Posterior vena cava (tissue), 2 donors: ENCODE data around the gene KLHL29. TPM values are rescaled to one million over a fixed set of nuclear protein-coding genes. Genes with fewer than 3 reads are reported as not detected.

Experiments used
- DNase-seq: peaks from one replicate; pipeline ENCODE4 v3.0.0-alpha.2; 2020; ENCODE audit warnings: low spot score
- intact Hi-C, 2 donors: fragments of 100-400 bp; cut with DNase I; formaldehyde crosslinking; loops; one replicate each; pipeline versions ENCODE4 v1.14.1 to v1.14.2; 2022 to 2023
- total RNA-seq, 2 donors: library from RNA; stranded (reverse); fragmentation: NEBNext Ultra II Directional; extraction: Animal tissue kit (Norgen Biotek cat#: 25700); gene quantifications; one replicate each; pipeline ENCODE4 v1.2.1, GENCODE V29; 2021
- donor health status: DM: yes; HTN: yes; CAD: no.
- donor health status: DM: yes; HTN: yes; CAD: no.

The KLHL29 gene
- total RNA-seq, 2 donors from 2014 or later = 9.9 to 10.6 TPM

GRCh38 chr2:23660237-23660636 lies 275.3 kb downstream of the KLHL29 start:
- intact Hi-C loops = no loop called here
- no peak for DNase-seq

DNA sequence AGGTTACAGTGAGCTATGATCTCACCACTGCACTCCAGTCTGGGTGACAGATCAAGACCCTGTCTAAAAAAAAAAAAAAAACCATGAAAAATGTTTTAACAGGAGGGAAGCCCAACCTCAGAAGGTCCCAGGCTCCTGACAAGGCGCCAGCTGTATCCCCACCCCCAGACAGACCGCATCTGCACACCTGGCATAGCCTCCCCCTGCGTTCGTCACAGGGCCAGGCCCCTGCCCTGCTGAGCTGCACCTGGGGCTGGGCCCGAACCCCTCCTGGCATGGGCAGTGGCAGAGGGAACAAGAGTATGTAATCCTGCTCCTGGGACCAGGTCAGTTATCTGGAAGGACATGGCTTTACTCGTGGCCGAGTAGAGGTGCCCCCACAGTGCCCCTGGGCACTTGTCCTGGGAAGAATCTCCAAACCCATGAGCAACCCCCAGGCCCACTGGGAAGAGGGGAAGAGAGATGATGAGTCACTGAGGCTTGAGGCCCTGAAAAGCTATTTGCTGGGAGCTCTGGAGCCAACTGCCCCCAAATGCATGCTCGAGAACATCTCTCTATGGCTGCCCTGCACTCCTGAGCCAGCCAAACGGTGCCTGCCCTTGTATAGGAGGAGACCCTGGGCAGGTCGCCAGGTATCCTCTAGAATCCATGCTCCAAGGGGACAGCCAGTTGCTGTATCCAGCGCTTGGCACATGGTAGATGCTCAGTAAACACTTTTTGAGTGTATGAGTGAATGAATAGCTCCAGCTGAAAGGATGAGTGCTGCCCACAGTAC lies 276.5 kb downstream of the KLHL29 start:
- intact Hi-C loops = no loop called here
- DNase-seq = no peak

- intact Hi-C loops = no loop called here
- DNase-seq = no peak
Observed at GRCh38 chr2:23662466-23662865, 277.5 kb downstream of the KLHL29 start.

GRCh38 chr2:23662941-23663920 lies 278.3 kb downstream of the KLHL29 start:
- no peak for DNase-seq
- intact Hi-C loops = no loop called here

- intact Hi-C loops = no loop called here
- DNase-seq = no peak
Observed at GRCh38 chr2:23664066-23664788, 279.2 kb downstream of the KLHL29 start.

- DNase-seq = no peak
- intact Hi-C loops = no loop called here
Observed at GRCh38 chr2:23666241-23666979, 281.4 kb downstream of the KLHL29 start.

GRCh38 chr2:23666980-23667357 lies 282.0 kb downstream of the KLHL29 start:
- intact Hi-C loops = no loop called here
- no peak for DNase-seq

DNA sequence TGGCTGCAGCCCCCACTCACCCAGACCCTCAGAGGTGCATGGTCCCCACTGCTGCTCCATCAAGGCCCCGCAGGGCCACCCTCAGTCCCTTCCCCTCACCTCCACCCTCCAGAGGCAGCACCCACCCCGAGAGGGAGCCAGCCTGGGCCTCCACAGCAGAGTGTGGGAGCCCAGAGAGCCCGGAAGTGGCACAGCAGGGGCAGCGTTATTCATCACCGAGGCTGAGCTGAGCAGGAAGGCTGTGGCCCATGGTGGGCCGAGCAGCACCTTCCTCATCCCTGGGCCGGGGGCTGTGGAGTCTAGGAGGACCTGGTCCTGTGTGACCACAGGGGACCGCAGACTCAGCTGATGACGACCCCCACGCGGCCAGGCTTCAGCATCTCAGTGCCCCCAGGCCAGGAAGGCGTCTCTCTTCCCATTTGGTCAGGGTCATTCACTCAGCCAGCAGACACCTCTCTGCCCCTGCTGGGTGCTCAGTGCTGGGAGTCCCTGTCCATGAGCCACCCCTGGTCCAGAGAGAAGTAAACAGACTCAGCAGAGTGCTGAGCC lies 283.9 kb downstream of the KLHL29 start:
- DNase-seq = no peak
- intact Hi-C loops = no loop called here

GRCh38 chr2:23669413-23670244 lies 284.6 kb downstream of the KLHL29 start:
- intact Hi-C loops = no loop called here
- peak; percentile 93 for DNase-seq

DNA sequence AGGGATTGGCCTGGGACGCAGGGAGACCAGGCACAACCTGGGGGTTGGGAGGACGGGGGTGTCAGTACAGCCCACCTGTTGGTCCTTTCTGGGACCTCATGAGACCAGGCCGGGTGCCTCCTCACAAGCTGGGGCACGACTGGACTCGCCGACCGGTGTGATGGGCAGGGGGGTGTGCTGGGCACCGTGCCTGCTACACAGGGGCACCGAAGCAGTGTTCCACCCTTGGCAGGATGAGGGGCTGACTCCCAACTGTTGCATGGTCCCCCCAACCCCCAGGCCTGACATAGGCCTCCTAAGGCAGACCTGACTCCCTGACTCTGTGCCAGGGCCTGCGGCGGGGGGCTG lies 285.2 kb downstream of the KLHL29 start:
- intact Hi-C loops = no loop called here
- DNase-seq = no peak

DNA sequence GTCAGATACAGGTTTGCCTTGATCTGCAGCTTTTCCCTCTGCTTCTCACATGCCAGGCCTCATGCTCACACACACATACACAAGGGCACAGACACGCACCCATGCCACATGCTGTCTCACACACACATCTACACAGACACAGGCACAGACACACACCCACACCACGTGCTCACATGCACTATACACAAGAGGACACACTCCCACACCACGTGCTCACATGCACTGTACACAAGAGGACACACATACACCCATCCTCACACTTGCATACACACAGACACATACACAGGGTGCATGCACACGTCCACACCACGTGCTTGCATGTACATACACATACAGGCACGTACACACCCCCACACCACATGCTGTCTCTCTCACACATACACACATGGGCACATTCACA lies 288.1 kb downstream of the KLHL29 start:
- intact Hi-C loops = no loop called here
- no peak for DNase-seq

DNA sequence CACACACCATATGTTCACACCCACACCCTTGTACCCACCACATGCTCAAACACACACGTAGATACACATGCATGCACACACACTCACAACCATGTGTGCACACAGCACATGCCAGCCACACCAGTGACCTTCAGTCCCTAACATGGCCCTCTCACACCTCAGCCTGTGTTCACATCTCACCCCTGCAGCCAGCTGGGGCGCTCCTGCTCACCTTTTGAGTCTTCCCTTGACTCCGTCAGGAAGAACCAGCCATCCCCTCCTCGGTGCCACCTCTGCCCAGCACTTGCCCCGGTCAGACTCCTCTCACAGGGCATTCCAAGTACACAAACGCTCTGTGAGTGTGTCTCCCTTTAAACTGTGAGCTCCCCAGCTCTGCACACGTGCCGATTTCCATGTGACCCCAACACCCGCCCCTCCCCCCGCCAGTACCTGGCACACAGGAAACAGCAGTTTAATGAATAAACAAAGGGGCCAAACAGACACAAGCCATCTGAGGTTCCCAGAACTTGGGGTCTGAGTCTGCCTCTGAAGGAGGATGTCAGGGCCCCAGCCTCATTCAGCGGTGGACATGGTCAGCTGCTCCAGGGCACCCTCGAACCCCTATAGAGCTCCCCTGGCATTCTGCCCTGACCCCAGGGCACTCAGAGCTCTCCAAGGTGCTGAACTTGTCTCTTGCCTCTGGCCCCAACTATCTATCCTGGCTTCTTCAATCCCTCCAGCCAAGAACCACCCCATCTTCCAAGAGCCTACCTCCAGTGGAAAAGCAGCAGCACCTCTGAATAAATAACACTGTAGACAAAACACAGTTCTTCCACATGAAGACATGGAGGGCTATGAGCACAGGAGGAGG lies 289.1 kb downstream of the KLHL29 start:
- DNase-seq = no peak
- intact Hi-C loops = loop anchor here in 1 of 2 donors (2.0 kb wide), 1 partner anchor 45 kb away; no protein-coding TSS in a partner anchor

GRCh38 chr2:23675506-23675905 lies 290.5 kb downstream of the KLHL29 start:
- intact Hi-C loops = loop anchor here in 1 of 2 donors (2.0 kb wide), 1 partner anchor 47 kb away; no protein-coding TSS in a partner anchor
- DNase-seq = no peak

GRCh38 chr2:23677836-23678235 lies 292.9 kb downstream of the KLHL29 start:
- intact Hi-C loops = no loop called here

DNA sequence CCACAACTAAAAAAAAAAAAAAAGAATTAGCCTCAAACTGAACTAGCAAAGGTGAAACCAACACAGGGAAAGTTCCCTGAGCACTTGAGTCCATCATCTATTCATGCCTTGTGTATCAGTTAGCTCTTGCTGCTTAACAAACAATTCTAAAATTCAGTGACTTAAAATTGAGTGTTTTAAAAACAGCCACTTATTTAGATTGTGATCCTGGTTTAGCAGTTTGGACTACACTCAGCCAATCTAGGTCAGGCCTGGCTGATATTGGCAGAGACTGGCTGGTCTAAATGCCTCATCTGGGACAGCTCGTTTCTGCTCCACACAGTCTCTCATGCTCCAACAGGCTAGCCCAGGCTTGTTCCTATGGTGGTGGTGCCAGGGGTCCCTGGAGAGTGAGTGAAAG lies 294.1 kb downstream of the KLHL29 start:
- DNase-seq = no peak

More at GRCh38 chr2:23677836-23678235, 292.9 kb downstream of the KLHL29 start:
- no peak for DNase-seq

GRCh38 chr2:23680951-23681350 lies 296.0 kb downstream of the KLHL29 start:
- no peak for DNase-seq
- intact Hi-C loops = no loop called here

More for the DNA sequence above, 294.1 kb downstream of the KLHL29 start:
- intact Hi-C loops = no loop called here
